ENCODE measurements around the gene EHMT1.
"Not testable (repeated sequence)": the region's sequence is repeated elsewhere in the genome, so short reads cannot be mapped to it uniquely, and the experiment has no call there.

EHMT1 gene

GRCh38 chr9:137872296-137872695 is 253.5 kb downstream of the EHMT1 start:
- no peaks in the 10 kb centered on the region for H3K79me2 ChIP-seq (ENCODE audit: control insufficient read depth, insufficient read depth, low read length, unreplicated experiment)
- no peak overlapping the region for H3K27ac ChIP-seq (ENCODE audit: low read depth, low read length)
- no peak overlapping the region for H2AFZ ChIP-seq (ENCODE audit: low read length, unreplicated experiment)
- H3K4me3 ChIP-seq (ENCODE audit: low read depth, low read length) = no peak overlapping the region
- H3K27me3 ChIP-seq (ENCODE audit: insufficient read depth, low read length) = peaks cover 30% of the 10 kb centered on the region
- H3K4me1 ChIP-seq (ENCODE audit: control insufficient read depth, insufficient read depth, low read length, unreplicated experiment) = no peaks in the 10 kb centered on the region
- no peaks in the 10 kb centered on the region for H3K36me3 ChIP-seq (ENCODE audit: insufficient read depth, low read length)

DNA sequence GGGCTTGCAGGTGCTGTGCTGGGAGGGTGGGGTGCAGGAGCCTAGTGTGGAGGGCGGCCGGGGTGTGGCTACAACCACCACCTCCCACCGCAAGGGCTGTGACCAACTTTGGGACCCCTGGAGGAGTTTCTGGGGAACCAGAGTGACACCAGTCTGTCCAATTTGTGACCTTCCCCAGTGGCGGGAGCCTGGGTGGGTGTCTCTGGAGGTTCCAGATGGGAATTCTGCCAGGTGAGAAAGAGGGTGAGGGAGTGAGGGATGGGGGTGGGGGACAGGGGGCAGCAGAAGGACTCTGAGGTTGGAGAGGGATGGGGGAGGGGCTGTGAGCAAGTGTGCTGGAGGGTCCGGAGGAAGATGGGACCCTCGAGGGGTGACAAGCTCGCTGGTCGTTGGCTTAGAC is 254.6 kb downstream of the EHMT1 start:
- H3K4me3 ChIP-seq (ENCODE audit: low read depth, low read length) = no peak overlapping the region
- no peaks in the 10 kb centered on the region for H3K4me1 ChIP-seq (ENCODE audit: control insufficient read depth, insufficient read depth, low read length, unreplicated experiment)
- H3K27ac ChIP-seq (ENCODE audit: low read depth, low read length) = no peak overlapping the region
- H2AFZ ChIP-seq (ENCODE audit: low read length, unreplicated experiment) = no peak overlapping the region
- no peaks in the 10 kb centered on the region for H3K79me2 ChIP-seq (ENCODE audit: control insufficient read depth, insufficient read depth, low read length, unreplicated experiment)
- H3K27me3 ChIP-seq (ENCODE audit: insufficient read depth, low read length) = peaks cover 30% of the 10 kb centered on the region
- no peaks in the 10 kb centered on the region for H3K36me3 ChIP-seq (ENCODE audit: insufficient read depth, low read length)

DNA sequence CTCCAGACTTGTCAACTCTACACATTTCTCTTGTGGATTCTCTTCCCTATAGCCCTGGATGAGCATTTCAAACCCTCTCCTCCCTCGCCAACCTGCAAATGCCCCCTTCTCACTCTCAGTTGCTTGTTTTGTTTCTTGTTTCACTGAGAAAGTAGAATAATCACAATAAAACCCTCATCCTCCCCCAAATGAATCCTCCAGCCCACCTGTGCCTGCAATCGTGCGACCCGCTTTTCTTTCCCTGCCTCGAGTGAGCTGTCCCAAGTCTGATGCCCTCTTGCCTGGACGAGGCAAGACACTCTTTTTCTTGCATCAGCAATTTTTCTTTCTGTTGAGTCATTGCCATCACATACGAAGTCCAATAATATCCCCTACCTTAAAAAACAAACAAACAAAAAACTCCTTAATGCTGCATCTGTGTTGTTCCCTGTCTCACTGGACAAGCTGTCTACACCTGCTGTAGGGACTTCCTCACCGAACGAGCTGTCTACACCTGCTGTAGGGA is 255.1 kb downstream of the EHMT1 start:
- no peak overlapping the region for H2AFZ ChIP-seq (ENCODE audit: low read length, unreplicated experiment)
- no peak overlapping the region for H3K27ac ChIP-seq (ENCODE audit: low read depth, low read length)

DNA sequence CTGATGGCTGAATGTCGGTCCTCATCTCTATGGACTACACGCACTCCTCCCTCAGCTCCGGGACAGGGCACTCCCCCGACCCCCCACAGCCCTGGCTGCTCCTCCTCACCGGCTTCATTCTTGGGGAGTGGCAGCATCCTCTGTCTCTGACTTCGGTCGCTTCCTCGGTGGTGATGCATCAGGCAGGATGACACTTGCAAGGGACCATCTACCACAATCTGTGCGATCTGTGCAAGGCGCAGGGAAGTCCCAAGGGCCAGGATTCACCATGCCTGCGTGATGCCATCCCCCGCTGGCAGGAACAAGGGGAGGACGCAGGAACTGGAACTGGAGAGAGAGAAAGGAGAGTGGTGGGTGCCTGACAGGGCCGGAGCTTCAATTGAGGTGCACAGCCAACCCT is 256.5 kb downstream of the EHMT1 start:
- no peaks in the 10 kb centered on the region for H3K79me2 ChIP-seq (ENCODE audit: control insufficient read depth, insufficient read depth, low read length, unreplicated experiment)
- H2AFZ ChIP-seq (ENCODE audit: low read length, unreplicated experiment) = no peak overlapping the region
- no peaks in the 10 kb centered on the region for H3K36me3 ChIP-seq (ENCODE audit: insufficient read depth, low read length)
- H3K4me1 ChIP-seq (ENCODE audit: control insufficient read depth, insufficient read depth, low read length, unreplicated experiment) = peaks cover 2% of the 10 kb centered on the region
- no peak overlapping the region for H3K4me3 ChIP-seq (ENCODE audit: low read depth, low read length)
- H3K27me3 ChIP-seq (ENCODE audit: insufficient read depth, low read length) = peaks cover 41% of the 10 kb centered on the region
- H3K27ac ChIP-seq (ENCODE audit: low read depth, low read length) = no peak overlapping the region

More for the DNA sequence above, 255.1 kb downstream of the EHMT1 start:
- Histone ChIP-seq H3K27me3 (ENCODE audit: insufficient read depth, low read length) (peaks cover 35% of the 10 kb centered on the region), H3K79me2 (ENCODE audit: control insufficient read depth, insufficient read depth, low read length, unreplicated experiment) (no peaks in the 10 kb centered on the region), H3K36me3 (ENCODE audit: insufficient read depth, low read length) (no peaks in the 10 kb centered on the region), H3K4me3 (ENCODE audit: low read depth, low read length) (no peak overlapping the region), H3K4me1 (ENCODE audit: control insufficient read depth, insufficient read depth, low read length, unreplicated experiment) (no peaks in the 10 kb centered on the region)

DNA sequence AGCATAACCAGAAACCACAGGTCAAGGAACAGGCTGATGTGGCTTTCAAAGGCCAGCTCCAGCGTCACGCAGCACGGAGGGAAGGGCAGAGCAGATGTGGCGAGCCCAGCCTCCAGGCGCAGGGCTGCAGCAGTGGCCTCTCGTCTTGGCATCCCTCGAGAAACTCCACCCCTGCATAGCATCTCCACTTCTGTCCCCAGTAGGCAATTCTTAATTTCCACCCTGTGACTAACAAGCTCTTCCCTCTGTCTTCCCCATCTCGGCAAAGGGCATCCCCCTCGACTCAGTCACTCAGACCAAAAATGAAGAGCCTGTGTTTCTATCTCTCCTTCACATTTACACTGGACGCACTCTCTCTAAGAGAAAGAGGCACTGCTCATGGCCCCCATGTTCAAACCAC is 257.0 kb downstream of the EHMT1 start:
- Histone ChIP-seq H3K79me2 (ENCODE audit: control insufficient read depth, insufficient read depth, low read length, unreplicated experiment) (no peaks in the 10 kb centered on the region), H3K27ac (ENCODE audit: low read depth, low read length) (no peak overlapping the region), H2AFZ (ENCODE audit: low read length, unreplicated experiment) (no peak overlapping the region), H3K4me3 (ENCODE audit: low read depth, low read length) (no peak overlapping the region), H3K4me1 (ENCODE audit: control insufficient read depth, insufficient read depth, low read length, unreplicated experiment) (peaks cover 2% of the 10 kb centered on the region), H3K36me3 (ENCODE audit: insufficient read depth, low read length) (no peaks in the 10 kb centered on the region), H3K27me3 (ENCODE audit: insufficient read depth, low read length) (peaks cover 41% of the 10 kb centered on the region)

- H3K36me3 ChIP-seq (ENCODE audit: insufficient read depth, low read length) = no peaks in the 10 kb centered on the region
- no peak overlapping the region for H2AFZ ChIP-seq (ENCODE audit: low read length, unreplicated experiment)
- H3K27ac ChIP-seq (ENCODE audit: low read depth, low read length) = no peak overlapping the region
- no peaks in the 10 kb centered on the region for H3K79me2 ChIP-seq (ENCODE audit: control insufficient read depth, insufficient read depth, low read length, unreplicated experiment)
- H3K27me3 ChIP-seq (ENCODE audit: insufficient read depth, low read length) = peaks cover 41% of the 10 kb centered on the region
- H3K4me3 ChIP-seq (ENCODE audit: low read depth, low read length) = no peak overlapping the region
- peaks cover 2% of the 10 kb centered on the region for H3K4me1 ChIP-seq (ENCODE audit: control insufficient read depth, insufficient read depth, low read length, unreplicated experiment)
Measured at GRCh38 chr9:137876269-137876668, 257.5 kb downstream of the EHMT1 start.

DNA sequence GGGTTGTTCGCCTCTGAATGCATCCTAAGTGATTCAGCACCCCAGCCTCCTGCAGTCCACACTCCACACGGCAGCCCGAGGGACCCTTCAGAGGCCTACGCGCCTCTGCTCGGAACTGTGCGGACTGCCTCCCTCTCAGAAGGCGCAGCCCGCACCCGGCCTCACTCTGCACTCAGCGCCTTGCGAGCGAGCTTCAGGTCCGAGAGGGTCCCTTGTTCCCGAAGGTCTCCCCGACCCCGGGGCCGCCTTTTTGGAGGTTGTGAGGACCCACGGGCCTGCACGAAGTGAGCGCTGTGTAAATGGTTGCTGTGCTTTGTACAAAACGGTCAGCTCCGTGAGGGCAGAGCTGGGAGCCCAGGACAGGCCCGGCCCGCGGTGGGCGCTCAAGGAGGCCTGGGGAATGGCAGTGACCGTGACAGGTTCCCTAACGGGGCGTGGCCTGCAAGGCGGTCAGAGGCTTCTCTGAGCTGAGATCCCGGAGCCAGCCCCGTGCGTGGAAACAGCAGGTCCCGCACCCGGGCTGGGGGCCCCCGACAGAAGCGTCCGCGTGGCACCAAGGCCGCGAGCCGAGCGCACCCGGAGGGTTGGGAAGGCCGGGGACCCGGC is 258.1 kb downstream of the EHMT1 start:
- H3K4me3 ChIP-seq (ENCODE audit: low read depth, low read length) = no peak overlapping the region
- H3K79me2 ChIP-seq (ENCODE audit: control insufficient read depth, insufficient read depth, low read length, unreplicated experiment) = no peaks in the 10 kb centered on the region
- peaks cover 37% of the 10 kb centered on the region for H3K27me3 ChIP-seq (ENCODE audit: insufficient read depth, low read length)
- no peak overlapping the region for H3K27ac ChIP-seq (ENCODE audit: low read depth, low read length)
- no peak overlapping the region for H2AFZ ChIP-seq (ENCODE audit: low read length, unreplicated experiment)
- peaks cover 2% of the 10 kb centered on the region for H3K4me1 ChIP-seq (ENCODE audit: control insufficient read depth, insufficient read depth, low read length, unreplicated experiment)
- H3K36me3 ChIP-seq (ENCODE audit: insufficient read depth, low read length) = no peaks in the 10 kb centered on the region

GRCh38 chr9:137877506-137878122 is 258.8 kb downstream of the EHMT1 start, which contains the start of gene CACNA1B:
TSS of gene CACNA1B (plus strand) at chr9:137877782. CDS start at chr9:137877934, 152 bp downstream.
- not testable (repeated sequence) for H3K27ac ChIP-seq (ENCODE audit: low read depth, low read length)

DNA sequence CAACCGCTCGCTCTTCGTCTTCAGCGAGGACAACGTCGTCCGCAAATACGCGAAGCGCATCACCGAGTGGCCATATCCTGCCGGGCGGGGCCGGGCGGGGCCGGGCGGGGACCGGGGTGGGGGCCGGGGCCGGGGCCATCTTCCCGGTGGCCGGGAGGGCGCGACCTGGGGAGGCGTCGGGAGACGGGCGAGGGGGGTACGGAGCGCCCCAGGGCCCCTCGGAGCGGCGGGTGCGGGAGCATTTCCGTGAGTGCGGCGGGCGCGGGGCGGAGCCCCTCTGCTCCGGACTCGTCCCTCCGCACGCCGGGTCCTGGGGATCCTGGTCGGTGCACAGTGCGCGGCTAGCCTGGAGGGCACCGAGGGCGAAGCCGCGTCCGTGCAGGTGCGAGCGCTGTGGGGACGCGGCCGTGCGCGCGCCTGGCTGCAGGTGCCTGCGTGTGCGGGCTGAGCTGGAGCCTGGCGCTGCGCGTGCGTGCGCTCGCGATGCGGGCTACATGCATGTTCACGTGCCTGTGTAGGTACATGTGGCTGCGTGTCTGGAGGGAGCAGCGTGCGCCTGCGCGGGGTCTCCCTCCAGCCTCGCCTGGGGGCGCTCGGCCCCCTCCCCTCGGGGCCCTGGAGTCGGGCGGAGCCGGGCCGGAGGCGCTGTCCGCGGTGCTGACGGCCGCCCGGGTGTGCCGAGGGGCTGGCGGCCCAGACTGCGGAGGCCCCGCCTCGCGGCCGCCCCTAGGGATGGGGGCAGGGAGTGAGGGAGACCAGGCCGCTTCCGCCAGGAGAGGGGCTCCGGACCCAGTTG is 259.5 kb downstream of the EHMT1 start:
- Histone ChIP-seq H3K4me1 (ENCODE audit: control insufficient read depth, insufficient read depth, low read length, unreplicated experiment) (peaks cover 2% of the 10 kb centered on the region), H3K27me3 (ENCODE audit: insufficient read depth, low read length) (peaks cover 32% of the 10 kb centered on the region; the same call in 1 of the 2 replicates), H3K27ac (ENCODE audit: low read depth, low read length) (no peak overlapping the region), H3K36me3 (ENCODE audit: insufficient read depth, low read length) (no peaks in the 10 kb centered on the region), H3K4me3 (ENCODE audit: low read depth, low read length) (no peak overlapping the region), H2AFZ (ENCODE audit: low read length, unreplicated experiment) (no peak overlapping the region), H3K79me2 (ENCODE audit: control insufficient read depth, insufficient read depth, low read length, unreplicated experiment) (no peaks in the 10 kb centered on the region)

More at GRCh38 chr9:137877506-137878122, 258.8 kb downstream of the EHMT1 start, which contains the start of gene CACNA1B:
- H2AFZ ChIP-seq (ENCODE audit: low read length, unreplicated experiment); H3K79me2 ChIP-seq (ENCODE audit: control insufficient read depth, insufficient read depth, low read length, unreplicated experiment); H3K4me3 ChIP-seq (ENCODE audit: low read depth, low read length); H3K4me1 ChIP-seq (ENCODE audit: control insufficient read depth, insufficient read depth, low read length, unreplicated experiment); H3K36me3 ChIP-seq (ENCODE audit: insufficient read depth, low read length): not testable (repeated sequence)
- H3K27me3 ChIP-seq (ENCODE audit: insufficient read depth, low read length) = peaks cover 32% of the 10 kb centered on the region; the same call in 1 of the 2 replicates

DNA sequence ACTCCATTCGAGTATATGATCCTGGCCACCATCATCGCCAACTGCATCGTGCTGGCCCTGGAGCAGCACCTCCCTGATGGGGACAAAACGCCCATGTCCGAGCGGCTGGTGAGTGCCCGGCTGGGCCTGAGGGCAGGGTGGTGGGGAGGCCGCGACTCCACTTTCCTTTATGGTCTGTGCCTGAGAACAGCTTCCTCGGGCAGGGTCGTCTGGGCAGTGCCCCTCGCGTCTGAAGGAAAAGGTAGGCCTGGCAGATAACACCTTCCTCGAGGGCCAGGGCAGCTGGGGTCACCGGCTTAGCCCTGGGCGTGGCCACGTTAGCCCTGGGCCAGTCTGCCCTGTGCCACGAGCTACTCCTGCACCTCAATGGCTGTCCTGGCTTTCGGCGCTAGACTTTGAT is 260.2 kb downstream of the EHMT1 start:
- no peaks in the 10 kb centered on the region for H3K36me3 ChIP-seq (ENCODE audit: insufficient read depth, low read length)
- H3K27ac ChIP-seq (ENCODE audit: low read depth, low read length) = no peak overlapping the region
- H3K4me1 ChIP-seq (ENCODE audit: control insufficient read depth, insufficient read depth, low read length, unreplicated experiment) = peaks cover 2% of the 10 kb centered on the region
- no peak overlapping the region for H2AFZ ChIP-seq (ENCODE audit: low read length, unreplicated experiment)
- H3K79me2 ChIP-seq (ENCODE audit: control insufficient read depth, insufficient read depth, low read length, unreplicated experiment) = no peaks in the 10 kb centered on the region
- H3K4me3 ChIP-seq (ENCODE audit: low read depth, low read length) = no peak overlapping the region
- peaks cover 32% of the 10 kb centered on the region; the same call in 1 of the 2 replicates for H3K27me3 ChIP-seq (ENCODE audit: insufficient read depth, low read length)
